OCI-LY7 (cell line): ENCODE data around the gene FNDC1. TPM values are rescaled to one million over a fixed set of nuclear protein-coding genes. Genes with fewer than 3 reads are reported as not detected.

Experiments used
- BruUV-seq: library from RNA; stranded (reverse); fragments of 400-500 nt; replicated peaks from 2 replicates; lab custom pipeline; 2021; lab: Mats Ljungman, UMichigan
- CTCF ChIA-PET: fragments of 300-600 bp; sonication (Branson Sonifier 250); formaldehyde crosslinking; loops from one replicate; lab custom pipeline; 2022; ENCODE audit warnings: antibody characterized with exemption; ENCODE audit not compliant: unreplicated experiment; lab: Charles Lee
- POLR2A ChIA-PET: fragments of 300-600 bp; sonication (Branson Sonifier 250); formaldehyde crosslinking; loops from one replicate; lab custom pipeline; 2022; ENCODE audit warnings: antibody characterized with exemption; lab: Charles Lee
- DNase-seq: peaks from one replicate; pipeline ENCODE4 v3.0.0-alpha.2; 2015; ENCODE audit warnings: low spot score
- H2AFZ ChIP-seq: fragments of 200-600 bp; sonication (generic), shearing (Covaris generic); 2 replicates; pipeline ENCODE4 v1.6.1; 2014; ENCODE audit warnings: mild to moderate bottlenecking, antibody characterized with exemption, low read length, moderate library complexity
- H3K27ac ChIP-seq: fragments of 200-600 bp; sonication (generic); 2 replicates; pipeline ENCODE4 v1.5.1; 2014; ENCODE audit warnings: mixed run types, low read depth, mild to moderate bottlenecking, moderate library complexity, low read length, inconsistent platforms; ENCODE audit not compliant: poor library complexity, severe bottlenecking
- H3K36me3 ChIP-seq: fragments of 200-600 bp; sonication (generic); 2 replicates; pipeline ENCODE4 v1.6.1; 2014; ENCODE audit warnings: mild to moderate bottlenecking, antibody characterized with exemption, low read length, moderate library complexity, mixed read lengths; ENCODE audit not compliant: insufficient read depth
- H3K4me1 ChIP-seq: fragments of 200-600 bp; sonication (generic); 2 replicates; pipeline ENCODE4 v1.5.1; 2014; ENCODE audit warnings: mild to moderate bottlenecking, low read length; ENCODE audit not compliant: insufficient read depth, poor library complexity, severe bottlenecking
- H3K4me2 ChIP-seq: fragments of 200-600 bp; sonication (generic); 2 replicates; pipeline ENCODE4 v1.6.1; 2014; ENCODE audit warnings: mild to moderate bottlenecking, low read length
- H3K4me3 ChIP-seq: fragments of 200-600 bp; sonication (generic); 2 replicates; pipeline ENCODE4 v1.5.1; 2014; ENCODE audit warnings: mild to moderate bottlenecking, low read depth, low read length; ENCODE audit not compliant: poor library complexity, severe bottlenecking
- H3K79me2 ChIP-seq: fragments of 200-600 bp; sonication (generic); 2 replicates; pipeline ENCODE4 v1.6.1; 2016; ENCODE audit warnings: low read depth, mild to moderate bottlenecking, low read length, moderate library complexity, mixed read lengths; ENCODE audit not compliant: insufficient read depth
- H3K9me2 ChIP-seq: fragments of 200-600 bp; sonication (generic); 2 replicates; pipeline ENCODE4 v1.6.1; 2016; ENCODE audit warnings: mild to moderate bottlenecking, low read length, mixed read lengths; ENCODE audit not compliant: insufficient read depth
- H3K9me3 ChIP-seq: fragments of 200-600 bp; sonication (generic); 2 replicates; pipeline ENCODE4 v1.6.1; 2014; ENCODE audit warnings: mild to moderate bottlenecking, mixed run types, low read length, mixed read lengths
- H4K20me1 ChIP-seq: fragments of 200-600 bp; sonication (generic); 2 replicates; pipeline ENCODE4 v1.6.1; 2014; ENCODE audit warnings: mild to moderate bottlenecking, antibody characterized with exemption, low read length, moderate library complexity, mixed read lengths; ENCODE audit not compliant: insufficient read depth
- CTCF ChIP-seq: fragments of 200-600 bp; sonication (generic); conservative IDR thresholded peaks from 2 replicates; pipeline ENCODE4 v1.5.1; 2014; ENCODE audit warnings: mild to moderate bottlenecking, antibody characterized with exemption, low read length, moderate library complexity, mixed read lengths
- EZH2phosphoT487 ChIP-seq: fragments of 200-600 bp; sonication (generic); IDR thresholded peaks from 2 replicates; pipeline ENCODE4 v1.6.1; 2018; ENCODE audit warnings: low read depth, borderline replicate concordance, mild to moderate bottlenecking, mixed run types, antibody characterized with exemption, low read length, moderate library complexity, mixed read lengths
- intact Hi-C: fragments of 100-400 bp; cut with micrococcal nuclease; formaldehyde crosslinking; loops from one replicate; pipeline ENCODE4 v1.10.0; 2022; ENCODE audit not compliant: unreplicated experiment
- total RNA-seq, 2 experiments: library from RNA; depleted of rRNA in 1 of 2; stranded (reverse); fragments of >200 nt in 1 of 2; shearing (Covaris generic) in 1 of 2; gene quantifications; 2 replicates each; pipeline ENCODE4 v1.2.3, GENCODE V29; 2014 to 2022

Gene FNDC1
- total RNA-seq, 2 experiments from 2014 or later, result 0.16 to 19.9 TPM

DNA sequence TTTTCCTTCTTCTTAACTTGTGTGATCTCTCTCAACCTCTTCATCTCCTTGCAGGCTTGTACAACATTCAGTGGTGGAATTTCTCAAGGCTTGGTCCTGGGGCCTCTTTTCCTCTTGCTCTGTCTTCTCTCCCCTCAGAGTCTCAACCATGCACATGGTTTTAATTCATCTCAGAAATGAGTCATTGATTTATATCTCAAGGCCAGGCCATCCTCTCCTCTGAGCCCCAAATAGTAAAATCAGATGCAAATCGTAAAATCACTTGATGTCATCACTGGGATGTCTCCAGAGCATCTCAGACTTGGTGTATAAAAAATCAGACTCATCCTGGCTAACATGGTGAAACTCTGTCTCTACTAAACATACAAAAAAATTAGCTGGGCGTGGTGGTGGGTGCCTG, 85.0 kb downstream of the FNDC1 start:
- H3K4me2 ChIP-seq, result no peak overlapping the region
- H3K9me2 ChIP-seq, result no peaks in the 10 kb centered on the region
- no peak overlapping the region for H3K4me3 ChIP-seq
- intact Hi-C loops, result loop anchor here (5.0 to 10.0 kb wide), 2 partner anchors 82 to 401 kb away; no protein-coding TSS in a partner anchor
- ChIA-PET CTCF (no interaction called here), POLR2A (interaction anchor here (0.9 to 2.4 kb wide), 2 partner anchors 18 to 20 kb away, joined by 3 to 12 read pairs; no protein-coding TSS in a partner anchor)
- H3K9me3 ChIP-seq, result no peaks in the 10 kb centered on the region
- no peaks in the 10 kb centered on the region for H4K20me1 ChIP-seq
- no TSS peak for BruUV-seq
- H2AFZ ChIP-seq, result no peak overlapping the region
- H3K27ac ChIP-seq, result no peak overlapping the region
- H3K79me2 ChIP-seq, result no peaks in the 10 kb centered on the region
- TF ChIP-seq CTCF (no peak), EZH2phosphoT487 (no peak)
- H3K36me3 ChIP-seq, result no peaks in the 10 kb centered on the region
- DNase-seq, result no peak
- peaks cover 4% of the 10 kb centered on the region for H3K4me1 ChIP-seq

- Histone ChIP-seq H3K36me3 (no peaks in the 10 kb centered on the region), H3K9me2 (no peaks in the 10 kb centered on the region), H3K4me3 (no peak overlapping the region), H3K4me2 (no peak overlapping the region), H3K27ac (no peak overlapping the region), H4K20me1 (no peaks in the 10 kb centered on the region), H3K4me1 (peaks cover 4% of the 10 kb centered on the region), H3K9me3 (no peaks in the 10 kb centered on the region), H2AFZ (no peak overlapping the region), H3K79me2 (no peaks in the 10 kb centered on the region)
- ChIA-PET POLR2A (interaction anchor here (1.4 kb wide), 1 partner anchor 18 kb away, joined by 3 read pairs; no protein-coding TSS in a partner anchor), CTCF (interaction anchor here (0.5 kb wide), 1 partner anchor 30 kb away, joined by 3 read pairs; no protein-coding TSS in a partner anchor)
- BruUV-seq, result no TSS peak
- intact Hi-C loops, result loop anchor here (10.0 kb wide), 1 partner anchor 399 kb away; no protein-coding TSS in a partner anchor
- TF ChIP-seq CTCF (no peak), EZH2phosphoT487 (no peak)
- DNase-seq, result no peak
Observed at GRCh38 chr6:159255434-159255951, 86.3 kb downstream of the FNDC1 start.

DNA sequence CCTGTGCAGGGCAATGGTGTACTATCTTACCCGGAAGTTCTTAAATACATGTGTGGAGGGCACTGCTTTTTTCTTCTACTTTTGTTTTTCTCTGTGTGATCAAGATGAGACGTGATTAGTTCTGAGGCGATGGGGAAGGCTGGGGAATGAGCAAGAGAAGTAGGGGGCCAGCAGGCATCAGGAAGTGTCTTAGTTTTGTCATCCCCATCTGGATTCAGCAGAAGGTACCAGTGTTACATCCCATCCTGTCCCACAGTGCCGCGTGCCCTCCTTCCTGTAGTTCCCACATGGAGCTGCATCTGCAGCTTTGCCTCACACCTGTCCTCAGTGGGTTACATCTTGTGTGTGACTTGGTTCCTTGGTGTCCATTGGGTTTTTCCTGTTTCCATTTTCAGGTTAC, 86.9 kb downstream of the FNDC1 start:
- H3K9me3 ChIP-seq, result no peaks in the 10 kb centered on the region
- no peak overlapping the region for H3K4me3 ChIP-seq
- DNase-seq, result no peak
- TF ChIP-seq CTCF, result no peak
- H2AFZ ChIP-seq, result no peak overlapping the region
- no peak overlapping the region for H3K27ac ChIP-seq
- H3K79me2 ChIP-seq, result no peaks in the 10 kb centered on the region
- ChIA-PET CTCF (no interaction called here), POLR2A (interaction anchor here (1.4 kb wide), 1 partner anchor 19 kb away, joined by 3 read pairs; no protein-coding TSS in a partner anchor)
- peaks cover 4% of the 10 kb centered on the region for H3K4me1 ChIP-seq
- no peaks in the 10 kb centered on the region for H3K36me3 ChIP-seq
- BruUV-seq, result no TSS peak
- no peaks in the 10 kb centered on the region for H3K9me2 ChIP-seq
- H3K4me2 ChIP-seq, result no peak overlapping the region
- H4K20me1 ChIP-seq, result no peaks in the 10 kb centered on the region
- intact Hi-C loops, result loop anchor here (10.0 kb wide), 1 partner anchor 399 kb away; no protein-coding TSS in a partner anchor
